Measurements from ENCODE around the gene DNASE2B. TPM values are rescaled to one million over a fixed set of nuclear protein-coding genes. Genes with fewer than 3 reads are reported as not detected.

The DNASE2B gene
- total and polyA plus RNA-seq, 12 donors, result 0.10 to 1.2 (median 0.35) TPM; not detected in 4

- H3K4me3 ChIP-seq, result no peak overlapping the region
- WGBS, 4 donors, result 67 to 70% (median 69%) methylated on average over 5 of the region's 5 CpGs
- TF ChIP-seq POLR2A (IDR thresholded peaks at IDR 0.05) (no peak), CTCF (IDR thresholded peaks at IDR 0.05) (no peak)
- intact Hi-C loops (cut with DNase I), result no loop called here
- no peaks in the 10 kb centered on the region for H3K9me3 ChIP-seq (replicated peaks in 1 of 3)
- no peak for DNase-seq
- peaks cover 12 to 13% of the 10 kb centered on the region in 2 donors for H3K4me1 ChIP-seq (replicated peaks in 1 of 2)
- peak overlapping the region in 1 of 5 donors; percentile 41 for H3K27ac ChIP-seq
- H3K36me3 ChIP-seq (replicated peaks in 1 of 2), result no peaks in the 10 kb centered on the region
- H3K27me3 ChIP-seq, result no peaks in the 10 kb centered on the region
Observed at GRCh38 chr1:84363622-84364021, 34.7 kb upstream of the DNASE2B start.

GRCh38 chr1:84365225-84366221 lies 32.8 kb upstream of the DNASE2B start:
- Histone ChIP-seq H3K9me3 (replicated peaks in 1 of 3) (no peaks in the 10 kb centered on the region), H3K4me1 (replicated peaks in 1 of 2) (peaks cover 13% of the 10 kb centered on the region in 2 donors), H3K27me3 (no peaks in the 10 kb centered on the region), H3K36me3 (replicated peaks in 1 of 2) (no peaks in the 10 kb centered on the region), H3K27ac (peak overlapping the region in 4 of 5 donors; percentile 8 to 73 (median 64)), H3K4me3 (no peak overlapping the region)
- intact Hi-C loops (cut with DNase I), result no loop called here
- TF ChIP-seq CTCF (IDR thresholded peaks at IDR 0.05) (no peak), POLR2A (IDR thresholded peaks at IDR 0.05) (peak in 1 of 2 donors; percentile 43)
- peak; percentile 61 to 80 (median 74) for DNase-seq
- WGBS, 4 donors, result 7 to 38% (median 25%) methylated on average over 2 to 3 of the region's 3 CpGs

GRCh38 chr1:84366786-84367185 lies 31.5 kb upstream of the DNASE2B start:
- peak overlapping the region in 1 of 5 donors; percentile 21 for H3K27ac ChIP-seq
- intact Hi-C loops (cut with DNase I), result no loop called here
- H3K36me3 ChIP-seq (replicated peaks in 1 of 2), result no peaks in the 10 kb centered on the region
- no peaks in the 10 kb centered on the region for H3K27me3 ChIP-seq
- H3K9me3 ChIP-seq (replicated peaks in 1 of 3), result no peaks in the 10 kb centered on the region
- H3K4me3 ChIP-seq, result no peak overlapping the region
- H3K4me1 ChIP-seq (replicated peaks in 1 of 2), result peaks cover 13 to 24% of the 10 kb centered on the region in 2 donors
- 79 to 95% (median 89%) methylated on average over 2 of the region's 2 CpGs for WGBS, 4 donors
- DNase-seq, result no peak
- TF ChIP-seq CTCF (IDR thresholded peaks at IDR 0.05) (no peak), POLR2A (IDR thresholded peaks at IDR 0.05) (no peak)

GRCh38 chr1:84367219-84367618 lies 31.1 kb upstream of the DNASE2B start:
- TF ChIP-seq CTCF (IDR thresholded peaks at IDR 0.05) (no peak), POLR2A (IDR thresholded peaks at IDR 0.05) (no peak)
- WGBS, 4 donors, result 32 to 50% (median 36%) methylated on average over 1 of the region's 1 CpG
- H3K4me1 ChIP-seq (replicated peaks in 1 of 2), result peaks cover 13 to 24% of the 10 kb centered on the region in 2 donors

More at GRCh38 chr1:84367219-84367618, 31.1 kb upstream of the DNASE2B start:
- peak overlapping the region in 2 of 5 donors; percentile 21 to 24 for H3K27ac ChIP-seq
- no peak for DNase-seq
- H3K4me3 ChIP-seq, result no peak overlapping the region
- H3K9me3 ChIP-seq (replicated peaks in 1 of 3), result no peaks in the 10 kb centered on the region
- no peaks in the 10 kb centered on the region for H3K27me3 ChIP-seq
- H3K36me3 ChIP-seq (replicated peaks in 1 of 2), result no peaks in the 10 kb centered on the region
- intact Hi-C loops (cut with DNase I), result no loop called here

All from adrenal gland (tissue), 12 donors.